Glomerular visceral epithelial cell (primary cell): ENCODE measurements around the gene HOXA9.
A peak's percentile ranks its signal among the peaks of the same experiment; 100 is the strongest.

ENCODE experiments used
- DNase-seq: peaks from one replicate; pipeline ENCODE4 v3.0.0-alpha.2; 2016; ENCODE audit errors: extremely low spot score

HOXA9 gene

DNA sequence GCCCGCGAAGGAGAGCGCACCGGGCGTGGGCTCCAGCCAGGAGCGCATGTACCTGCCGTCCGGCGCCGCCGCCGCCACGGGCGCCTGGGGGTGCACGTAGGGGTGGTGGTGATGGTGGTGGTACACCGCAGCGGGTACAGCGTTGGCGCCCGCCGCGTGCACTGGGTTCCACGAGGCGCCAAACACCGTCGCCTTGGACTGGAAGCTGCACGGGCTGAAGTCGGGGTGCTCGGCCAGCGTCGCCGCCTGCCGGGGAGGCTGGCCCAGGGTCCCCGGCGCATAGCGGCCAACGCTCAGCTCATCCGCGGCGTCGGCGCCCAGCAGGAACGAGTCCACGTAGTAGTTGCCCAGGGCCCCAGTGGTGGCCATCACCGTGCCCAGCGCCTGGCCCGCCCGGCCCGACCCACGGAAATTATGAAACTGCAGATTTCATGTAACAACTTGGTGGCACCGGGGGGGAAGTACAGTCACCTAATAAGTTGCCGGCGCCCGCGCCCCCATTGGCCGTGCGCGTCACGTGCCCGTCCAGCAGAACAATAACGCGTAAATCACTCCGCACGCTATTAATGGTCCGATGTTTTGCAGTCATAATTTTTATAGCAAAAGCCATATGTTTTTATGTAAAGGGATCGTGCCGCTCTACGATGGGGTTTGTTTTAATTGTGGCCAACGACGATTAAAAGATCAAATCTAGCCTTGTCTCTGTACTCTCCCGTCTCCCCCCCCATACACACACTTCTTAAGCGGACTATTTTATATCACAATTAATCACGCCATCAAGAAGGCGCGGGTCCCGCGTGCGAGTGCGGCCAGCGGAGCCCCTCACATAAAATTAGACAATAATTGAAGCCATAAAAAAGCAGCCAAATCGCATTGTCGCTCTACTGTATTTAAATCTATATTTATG, at the start of gene HOXA9:
TSS of gene HOXA9 (minus strand) at position 449 of the 907 bp plus-strand sequence. CDS start at position 369, 80 bp downstream.
- peak; percentile 94 for DNase-seq

DNA sequence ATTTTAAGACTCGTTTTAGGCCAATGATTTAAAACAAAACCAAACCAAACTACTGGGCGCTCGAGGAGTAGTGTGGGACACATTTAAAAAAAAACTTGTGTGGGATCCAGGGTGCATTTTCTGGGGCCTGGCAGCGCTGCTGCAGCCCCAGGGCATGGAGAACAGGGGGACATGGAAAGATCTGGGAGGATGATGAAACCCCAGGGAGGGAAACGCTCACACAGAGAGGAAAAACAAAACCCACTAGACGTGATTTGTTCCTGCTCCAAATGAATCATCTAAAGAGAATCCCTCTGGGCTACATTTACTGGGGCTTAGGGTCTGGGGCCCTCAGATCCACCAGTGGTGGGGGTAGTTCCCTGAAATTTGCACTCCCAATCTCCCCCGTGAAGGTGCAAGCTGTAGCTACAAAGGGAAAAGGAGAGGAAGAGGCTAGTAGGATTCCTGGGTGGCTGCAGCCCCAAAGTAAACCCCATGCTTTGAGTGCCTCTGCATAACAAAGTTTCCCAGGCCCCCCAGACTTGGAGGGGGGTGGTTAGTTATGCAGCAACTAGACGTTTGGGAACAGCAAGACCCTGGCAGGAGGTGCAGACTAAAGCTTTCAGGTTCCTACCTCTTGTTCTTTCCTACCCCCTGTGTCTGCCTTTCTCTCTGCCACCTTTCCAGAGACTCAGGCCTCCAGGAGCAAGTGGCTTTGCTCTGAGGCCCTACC, 49.1 kb upstream of the HOXA9 start:
- no peak for DNase-seq

DNA sequence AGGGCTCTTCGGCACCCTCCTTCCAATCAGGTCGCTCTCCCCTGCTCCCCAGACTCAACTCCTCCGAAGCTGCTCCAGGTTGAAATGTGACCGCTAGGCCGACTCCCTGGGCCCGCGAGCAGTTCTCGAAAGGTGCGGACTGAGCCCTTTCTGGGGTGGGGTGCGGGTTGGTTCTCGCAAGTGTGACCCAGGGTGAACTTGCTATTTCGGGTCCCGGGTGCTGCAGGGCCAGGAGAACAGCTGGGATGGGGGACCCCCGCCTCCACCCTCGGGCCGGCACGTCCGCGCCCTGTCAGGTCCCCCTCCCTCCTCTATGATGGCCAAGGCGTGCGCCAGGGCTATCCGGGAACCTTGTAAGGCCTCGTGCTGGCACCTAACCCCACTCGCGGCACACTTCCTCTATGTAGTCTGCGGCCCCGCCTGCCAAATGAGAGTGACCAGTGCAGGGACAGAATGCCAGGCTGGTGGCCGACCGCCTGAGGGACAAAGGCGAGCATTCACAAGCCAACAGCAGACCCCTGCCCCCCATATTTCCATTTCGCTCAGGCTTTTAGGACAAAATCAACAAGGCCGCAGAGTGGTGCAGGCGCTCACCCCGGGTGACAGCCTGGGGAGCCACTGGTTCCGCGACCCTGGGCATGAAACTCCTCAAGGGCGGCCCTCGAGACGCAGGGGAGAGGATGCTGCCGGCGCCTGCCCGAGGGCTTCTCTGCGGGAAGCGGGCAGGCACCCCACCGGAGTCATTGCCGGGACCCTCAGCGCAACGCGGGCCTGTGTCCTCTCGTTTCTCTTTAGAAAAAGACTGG, 48.3 kb upstream of the HOXA9 start:
- no peak for DNase-seq

DNA sequence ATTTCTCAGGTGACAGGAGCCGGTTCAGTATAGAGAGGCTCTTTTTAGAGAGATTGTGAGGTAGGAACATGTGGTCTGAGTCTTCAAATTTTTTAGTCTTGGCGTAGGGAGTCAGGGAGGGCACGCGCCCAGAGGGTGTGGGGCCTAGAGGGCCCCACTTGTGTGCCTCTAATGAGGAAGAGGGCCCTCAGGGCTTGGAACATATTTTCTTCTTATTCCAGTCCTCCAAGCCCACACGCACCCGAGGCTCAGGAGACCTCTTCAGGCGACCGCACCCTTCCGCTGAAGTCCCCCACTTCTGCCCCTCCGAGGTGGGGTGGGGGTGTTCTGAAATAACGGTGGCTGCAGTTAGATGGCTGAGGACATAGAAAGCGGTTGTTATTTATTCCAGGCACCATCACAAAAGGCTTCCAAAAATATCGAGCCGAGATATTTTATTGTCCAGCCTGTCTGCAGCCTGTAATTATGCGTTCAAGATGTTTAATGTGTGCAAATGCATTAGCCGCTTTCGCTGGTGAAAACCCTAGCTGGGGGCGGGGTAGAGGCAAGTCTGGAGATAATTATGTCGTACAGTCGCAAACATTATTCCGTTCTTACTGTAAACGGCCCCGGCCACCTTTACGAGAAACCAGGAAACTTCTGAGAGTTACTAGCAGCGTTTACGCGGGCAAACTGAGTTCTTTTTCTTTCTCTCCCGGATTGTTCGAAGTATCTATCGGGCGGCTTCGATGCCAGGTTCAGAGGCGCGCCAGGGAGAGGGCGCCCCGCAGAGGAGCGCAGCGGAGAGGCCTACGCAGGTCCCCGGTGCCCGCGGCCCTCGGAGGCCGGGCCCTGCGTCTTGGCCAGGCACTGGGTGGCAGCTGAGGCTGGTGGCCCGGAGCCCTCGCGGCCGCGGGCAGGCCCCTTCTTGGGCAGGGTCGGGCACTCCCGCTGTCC, 47.4 kb upstream of the HOXA9 start:
- no peak for DNase-seq

DNA sequence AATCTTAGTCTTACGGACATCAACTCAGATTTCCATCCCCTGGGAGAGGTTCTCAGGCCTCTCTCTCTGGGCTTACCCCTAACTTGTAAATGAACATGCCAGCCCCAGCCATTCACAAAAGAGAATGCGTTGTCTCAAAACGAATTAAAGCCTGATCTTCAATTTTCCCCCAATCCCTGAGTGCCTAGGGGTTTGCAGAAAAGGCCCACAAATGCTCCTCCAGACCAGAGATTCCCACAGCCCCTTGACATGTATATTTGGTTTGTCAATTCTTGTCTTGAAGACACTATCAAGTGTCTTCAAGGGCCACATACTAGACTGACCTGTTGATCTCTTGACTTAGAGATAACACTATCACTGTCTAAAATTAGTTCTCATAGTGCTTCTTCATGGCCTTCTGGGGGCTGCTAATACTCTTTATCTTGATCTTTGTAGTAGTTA, 46.4 kb upstream of the HOXA9 start:
- no peak for DNase-seq

DNA sequence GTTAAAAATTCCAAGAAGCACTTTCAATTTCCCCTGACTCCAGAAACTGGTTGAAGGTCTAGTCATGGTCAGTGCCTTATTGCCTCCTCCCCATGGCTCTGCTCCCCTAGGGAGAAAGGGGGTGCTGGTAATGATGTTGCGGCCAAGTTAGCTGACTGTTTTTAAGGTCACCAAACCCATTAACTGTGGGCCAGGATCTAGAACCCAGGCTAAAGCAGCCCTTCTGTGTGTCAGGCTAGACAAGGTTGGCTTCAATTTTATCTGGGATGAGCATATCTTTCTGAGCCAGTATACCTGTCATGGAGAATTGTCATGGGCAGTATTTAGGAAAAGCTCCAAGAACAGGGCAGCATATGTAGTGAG, 45.7 kb upstream of the HOXA9 start:
- no peak for DNase-seq

DNA sequence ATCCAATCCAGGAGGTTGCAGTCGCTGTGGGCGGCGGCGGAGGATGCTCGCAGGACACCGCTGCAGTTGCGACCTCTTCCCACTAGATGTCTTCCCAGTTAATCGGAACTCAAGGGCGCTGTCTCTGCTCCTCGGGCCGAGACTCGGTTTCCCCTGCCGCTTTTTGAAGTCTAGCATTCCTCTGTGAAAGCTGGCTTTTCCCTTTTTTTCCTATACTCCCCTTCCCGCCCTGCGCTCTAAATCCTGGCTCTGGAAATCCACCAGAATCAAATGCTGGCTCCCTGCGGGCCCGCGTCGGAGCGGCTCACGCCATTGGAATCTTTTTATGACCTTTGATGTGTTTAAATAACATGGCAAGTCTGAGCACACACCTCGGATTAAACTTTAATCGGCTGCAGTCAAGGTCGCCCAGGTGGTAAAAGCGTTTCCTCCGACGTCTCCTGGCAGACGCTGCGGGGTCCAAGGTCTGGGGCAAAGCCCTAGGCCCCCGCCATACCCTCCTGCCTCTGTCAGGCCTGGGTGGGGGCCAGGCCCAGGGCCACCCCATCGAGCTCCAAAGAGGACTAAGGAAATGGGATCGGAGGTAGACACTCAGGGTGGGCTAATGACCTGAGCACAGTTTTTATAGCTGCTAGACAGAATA, 45.2 kb upstream of the HOXA9 start:
- DNase-seq = peak; percentile 31

DNA sequence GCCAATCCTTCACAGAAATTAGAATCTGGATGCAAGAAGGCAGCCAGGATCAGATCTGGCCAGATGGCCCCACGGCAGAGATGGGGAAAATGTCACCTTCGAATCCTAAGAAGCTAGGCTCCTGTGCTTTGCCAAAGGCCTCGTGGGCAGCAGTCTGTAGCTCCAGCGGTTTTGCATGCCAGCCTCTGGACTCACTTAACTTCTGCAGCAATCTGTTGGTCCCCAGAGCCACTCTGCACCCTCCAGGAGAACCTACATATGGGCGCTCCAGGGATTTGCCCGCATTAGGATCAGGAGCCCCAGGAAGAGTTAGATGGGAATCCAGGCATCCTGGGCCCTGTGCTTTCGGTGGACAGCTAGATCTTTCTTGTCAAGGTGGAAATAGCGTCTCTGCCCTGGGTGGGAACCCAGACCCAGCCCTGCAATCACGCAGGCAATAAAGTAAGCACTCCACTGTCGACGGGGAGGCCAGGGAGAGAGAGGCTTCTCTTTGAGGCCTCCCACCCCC, 44.6 kb upstream of the HOXA9 start:
- DNase-seq = no peak

DNA sequence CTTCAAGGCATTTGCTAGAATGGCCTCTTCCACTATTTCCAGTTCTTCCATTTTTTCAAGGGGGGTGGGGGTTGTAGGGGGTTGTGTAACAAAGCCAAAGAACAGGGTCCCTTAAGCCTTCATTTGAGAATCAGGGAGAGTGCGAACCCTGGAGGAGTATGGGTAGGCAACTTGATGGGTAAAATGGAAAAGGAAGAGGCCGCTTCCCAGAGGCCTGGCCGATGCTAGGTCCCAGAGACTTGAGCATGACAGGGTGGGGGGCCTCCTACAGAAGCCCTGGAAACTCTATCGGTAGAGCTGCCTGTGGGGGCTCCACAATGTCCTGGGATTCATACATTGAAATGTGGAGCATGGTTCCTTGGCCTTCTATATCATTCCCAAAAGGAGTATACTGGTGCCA, 43.7 kb upstream of the HOXA9 start:
- no peak for DNase-seq

DNA sequence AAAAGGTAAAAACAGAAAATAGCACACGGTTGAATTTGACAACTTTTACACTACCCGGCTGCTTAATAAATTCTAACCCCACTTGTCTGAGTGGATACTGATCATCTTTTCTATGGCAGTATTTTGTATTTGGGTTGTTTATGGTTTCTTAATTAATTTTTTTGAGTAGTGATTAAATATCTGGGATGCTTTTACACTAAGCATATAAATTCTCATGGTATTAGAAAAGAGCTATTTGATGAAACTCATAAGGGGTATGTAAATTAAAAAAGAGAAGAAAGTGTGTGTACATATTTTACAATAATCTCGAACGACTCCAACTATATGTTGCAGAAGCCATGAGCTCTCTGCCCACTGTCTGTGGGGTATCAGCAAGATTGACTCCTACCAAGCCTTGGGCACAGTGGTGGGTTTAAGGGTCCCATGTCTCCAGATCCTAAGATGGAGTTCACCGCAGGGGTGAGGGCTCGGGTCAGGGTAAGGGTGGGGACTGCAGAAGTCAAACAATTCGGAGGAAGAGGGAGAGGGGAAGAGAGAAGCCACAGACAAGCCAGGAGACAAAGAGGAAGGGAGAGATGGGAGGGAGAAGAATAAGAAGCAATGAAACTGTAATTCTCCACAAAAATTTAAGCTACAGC, 42.1 kb upstream of the HOXA9 start:
- DNase-seq = no peak

DNA sequence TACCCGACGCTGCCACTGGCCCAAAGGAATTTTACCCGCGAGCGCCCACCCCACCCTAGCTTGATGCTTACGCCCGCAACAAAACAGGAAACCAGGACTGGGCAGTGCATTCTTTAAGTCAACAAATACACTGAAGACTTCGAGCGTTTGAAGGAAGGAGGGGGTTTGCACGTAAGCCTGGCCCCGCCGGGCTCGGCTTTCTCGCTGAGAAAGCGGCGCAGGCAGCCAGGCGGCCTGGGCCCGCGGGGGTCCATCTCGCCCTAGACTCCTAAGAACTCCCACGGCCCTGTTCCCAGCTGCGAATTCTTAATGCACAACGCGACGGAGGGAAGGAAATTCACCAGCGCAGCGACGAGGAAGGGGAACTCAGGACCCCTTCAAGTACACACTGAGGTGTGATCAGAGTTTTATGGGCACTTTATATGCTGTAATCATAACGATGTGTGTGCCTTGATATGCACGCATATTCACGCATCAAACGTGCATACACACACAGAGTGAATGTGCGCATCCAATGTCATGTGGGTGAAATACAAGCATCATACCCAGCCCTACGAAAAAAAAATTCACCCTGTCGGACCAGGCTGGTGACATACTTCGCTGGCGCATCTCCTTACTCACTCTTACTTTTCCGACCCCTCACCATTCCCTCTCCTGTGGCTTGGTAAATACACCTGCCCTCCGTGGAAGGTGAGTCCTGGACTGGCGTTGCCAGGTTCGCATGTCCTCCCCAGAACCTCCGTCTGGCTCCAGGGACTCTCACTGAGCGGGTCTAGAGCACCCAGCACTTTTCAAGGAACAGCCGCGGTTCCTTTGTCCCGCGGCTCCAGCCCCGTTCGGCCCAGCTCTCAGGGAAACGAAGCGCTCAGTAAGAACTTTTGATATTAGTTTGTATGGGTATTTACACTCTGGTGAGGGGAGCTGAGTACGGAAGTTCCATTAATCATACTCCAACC, 40.3 kb upstream of the HOXA9 start:
- no peak for DNase-seq

DNA sequence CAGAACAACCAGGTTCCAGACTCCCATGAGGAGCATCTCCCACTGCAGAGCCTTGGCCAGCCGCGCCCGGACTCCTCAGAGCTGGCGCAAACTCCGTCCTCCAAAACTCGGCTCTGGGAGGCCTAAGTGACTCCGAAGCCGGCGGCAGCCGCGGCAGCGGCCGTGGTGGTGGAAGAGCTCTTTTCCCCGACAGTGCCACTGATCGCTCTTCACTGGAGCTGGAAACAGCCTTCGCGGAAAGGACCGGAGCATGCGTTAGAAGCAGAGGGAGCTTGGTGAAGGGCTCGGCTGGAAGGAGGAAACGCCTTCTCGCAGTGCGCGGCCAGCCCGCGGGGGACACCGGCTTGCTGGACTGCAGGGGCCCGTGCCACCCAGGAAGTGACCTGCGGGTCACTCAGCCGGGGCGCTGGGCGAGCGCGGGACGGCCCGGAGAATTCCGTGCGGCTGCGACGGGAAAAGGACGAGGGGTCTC, 39.5 kb upstream of the HOXA9 start:
- peak; percentile 25 for DNase-seq

DNA sequence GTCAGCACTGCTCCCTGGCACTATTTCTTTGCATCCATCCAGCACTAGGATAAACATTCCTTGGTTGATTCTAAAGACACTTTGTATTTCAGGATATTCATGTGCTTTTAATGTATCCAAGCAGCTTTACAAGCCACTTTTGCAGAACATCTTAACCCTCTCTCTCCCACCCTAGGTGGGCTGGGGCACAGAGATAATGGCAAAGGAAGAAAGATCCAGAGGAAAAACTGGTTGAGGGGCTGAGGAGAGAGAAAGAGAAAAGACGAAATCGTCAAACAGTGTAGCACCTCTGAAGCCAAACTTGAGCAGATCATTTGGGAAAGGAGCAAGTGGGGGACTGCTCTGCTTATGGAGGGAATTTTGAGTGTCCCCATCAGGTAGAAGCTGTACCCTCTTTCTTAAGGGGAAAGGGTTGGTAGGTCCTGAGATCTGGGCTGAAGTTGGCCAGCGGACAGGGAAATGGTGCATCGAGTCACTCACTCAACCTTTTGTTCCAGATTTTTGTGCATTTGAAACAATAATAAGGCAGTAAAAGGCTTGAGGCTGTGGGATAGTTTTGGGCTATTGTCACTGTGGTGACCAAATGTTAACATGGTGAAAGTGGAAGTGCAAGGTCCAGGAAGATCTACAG, 38.7 kb upstream of the HOXA9 start:
- no peak for DNase-seq

DNA sequence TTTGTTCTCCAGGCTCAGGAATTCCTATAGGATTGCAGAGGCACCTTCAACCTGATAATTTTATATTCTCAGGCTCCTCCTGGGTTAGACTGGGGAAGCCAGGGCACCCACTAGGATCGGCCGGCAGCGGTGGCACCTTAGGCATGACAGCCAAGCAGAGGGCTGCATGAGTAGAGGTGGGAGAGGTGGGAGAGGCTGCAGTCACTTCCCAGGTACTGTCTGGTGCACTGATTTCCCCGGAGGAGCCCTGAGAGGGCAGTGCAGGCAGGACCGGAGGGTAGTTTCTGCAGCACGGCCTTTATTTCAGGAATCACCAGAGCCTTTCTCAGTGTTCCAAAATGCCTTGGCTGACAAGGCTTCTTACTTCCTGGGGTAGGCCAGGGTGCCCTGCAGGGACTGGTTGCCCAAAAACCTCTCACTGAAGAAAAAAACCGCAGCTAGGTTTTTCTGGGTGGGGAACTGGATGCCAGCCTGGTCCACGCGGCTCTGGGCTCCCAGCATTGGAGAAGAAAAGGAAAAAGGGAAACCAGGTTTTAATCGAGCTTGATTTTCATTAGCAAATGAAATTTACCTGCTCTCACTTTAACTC, 38.1 kb upstream of the HOXA9 start:
- DNase-seq = no peak

DNA sequence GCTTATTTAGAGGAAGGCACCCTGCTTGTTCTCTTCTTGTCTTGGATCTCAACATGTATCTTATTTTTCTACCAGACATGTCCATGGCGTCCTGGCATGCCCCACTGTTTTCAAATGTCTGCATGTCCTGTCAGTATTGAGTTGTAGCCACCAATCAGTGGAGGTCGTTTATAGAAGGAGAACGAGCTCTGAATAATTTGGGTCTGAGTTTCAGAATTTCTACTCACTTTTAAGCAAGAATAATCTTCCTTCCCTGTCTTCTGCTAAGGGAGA, 37.5 kb upstream of the HOXA9 start:
- DNase-seq = no peak

DNA sequence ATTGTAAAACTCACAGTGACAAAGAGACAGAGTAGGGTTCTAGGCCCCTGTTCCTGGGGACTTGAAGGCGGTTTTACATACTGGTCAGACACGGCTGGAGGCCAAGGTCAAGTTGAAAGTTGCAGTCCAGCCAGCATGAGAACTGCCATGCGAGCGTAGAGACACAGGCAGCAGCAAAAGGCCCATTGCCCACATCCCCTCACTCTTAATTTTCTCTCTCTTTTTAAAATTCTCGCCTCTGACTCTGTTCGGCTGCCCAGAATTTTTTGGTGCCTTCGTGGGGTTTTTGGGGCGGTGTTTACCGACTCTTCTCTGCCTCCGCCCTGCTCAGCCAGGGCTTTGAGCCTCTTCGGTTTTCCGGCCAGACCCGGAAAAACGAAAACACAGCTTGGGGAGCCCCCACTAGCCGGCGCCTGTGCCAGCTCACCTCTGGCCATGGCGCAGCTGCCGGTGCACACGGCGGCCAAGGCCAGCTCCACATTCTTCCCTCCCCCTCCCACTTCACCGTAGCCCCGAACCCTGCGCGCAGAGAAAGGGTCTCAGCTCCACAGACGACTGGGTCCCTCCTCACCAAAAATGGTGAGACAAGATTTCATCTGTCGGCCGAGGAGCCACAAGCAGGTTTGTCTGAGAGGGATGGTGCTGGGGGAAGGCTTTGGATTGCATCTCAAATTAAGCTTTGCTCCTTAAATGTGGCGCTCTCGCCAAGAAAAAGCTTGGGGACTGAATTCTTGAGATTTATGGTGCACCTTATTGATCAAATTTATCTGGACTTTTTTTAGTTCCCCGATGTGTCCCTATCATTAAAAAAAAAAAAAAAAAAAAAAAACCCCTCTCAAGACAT, 36.9 kb upstream of the HOXA9 start:
- DNase-seq = no peak

DNA sequence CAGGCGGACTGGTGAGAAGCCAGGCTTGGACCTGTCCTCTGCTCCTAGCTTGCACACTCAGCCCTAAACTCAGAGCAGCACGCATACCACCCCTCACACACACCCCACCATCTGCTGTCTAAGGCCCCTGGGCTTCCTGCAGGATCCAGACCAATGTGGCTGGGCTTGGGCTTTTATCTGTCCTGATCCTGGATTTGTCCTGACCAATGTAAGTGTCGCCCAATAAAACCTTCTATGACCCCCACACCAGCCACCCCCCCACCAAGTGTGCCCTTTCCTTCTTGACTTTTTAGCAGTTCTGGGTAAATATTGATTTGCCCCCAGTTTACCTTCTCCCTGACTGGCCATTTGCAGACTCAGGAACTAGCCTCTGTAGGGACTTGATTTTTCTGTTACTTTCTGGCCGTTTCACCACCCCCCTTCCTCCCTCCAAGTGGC, 36.3 kb upstream of the HOXA9 start:
- no peak for DNase-seq
